Activated CD4-positive, alpha-beta memory T cell treated with anti-CD3 and anti-CD28 coated beads, Interleukin-2, amount 10 ng/mL, durations not matched to agents 7 days and 5 days (primary cell): Measurements from ENCODE around the gene CD6. TPM values are rescaled to one million over a fixed set of nuclear protein-coding genes. Genes with fewer than 3 reads are reported as not detected.
A peak's percentile ranks its signal among the peaks of the same experiment; 100 is the strongest.
"Not testable (repeated sequence)": the region's sequence is repeated elsewhere in the genome, so short reads cannot be mapped to it uniquely, and the experiment has no call there.

Experiments used
- CTCF ChIA-PET: fragments of 350-600 bp; sonication (Branson Sonifier 250); formaldehyde crosslinking; loops from one replicate; lab custom pipeline; 2021; ENCODE audit warnings: antibody characterized with exemption, inconsistent platforms; lab: Charles Lee
- POLR2A ChIA-PET: fragments of 350-600 bp; sonication (Branson Sonifier 250); formaldehyde crosslinking; loops from one replicate; lab custom pipeline; 2021; ENCODE audit warnings: antibody characterized with exemption; lab: Charles Lee
- DNase-seq: peaks from one replicate; pipeline ENCODE4 v3.0.0-alpha.2; 2020
- H3K27ac Mint-ChIP-seq: one replicate; pipeline ENCODE4 v1.8.0; 2021; ENCODE audit warnings: mild to moderate bottlenecking, mixed read lengths
- H3K27me3 Mint-ChIP-seq: one replicate; pipeline ENCODE4 v1.8.0; 2021; ENCODE audit warnings: mixed read lengths
- H3K36me3 Mint-ChIP-seq: one replicate; pipeline ENCODE4 v1.8.0; 2021; ENCODE audit warnings: low read depth, mixed read lengths
- H3K4me1 Mint-ChIP-seq: one replicate; pipeline ENCODE4 v1.8.0; 2021; ENCODE audit warnings: mixed read lengths
- H3K4me3 Mint-ChIP-seq: one replicate; pipeline ENCODE4 v1.8.0; 2021; ENCODE audit warnings: mild to moderate bottlenecking, mixed read lengths
- H3K9me3 Mint-ChIP-seq: one replicate; pipeline ENCODE4 v1.8.0; 2021; ENCODE audit warnings: mixed read lengths
- total RNA-seq, 2 experiments: library from RNA; stranded (reverse); gene quantifications; one replicate each; pipeline ENCODE4 v1.2.3, GENCODE V29; 2021

The CD6 gene
- total RNA-seq, 2 experiments from 2014 or later = 293 to 299 TPM

DNA sequence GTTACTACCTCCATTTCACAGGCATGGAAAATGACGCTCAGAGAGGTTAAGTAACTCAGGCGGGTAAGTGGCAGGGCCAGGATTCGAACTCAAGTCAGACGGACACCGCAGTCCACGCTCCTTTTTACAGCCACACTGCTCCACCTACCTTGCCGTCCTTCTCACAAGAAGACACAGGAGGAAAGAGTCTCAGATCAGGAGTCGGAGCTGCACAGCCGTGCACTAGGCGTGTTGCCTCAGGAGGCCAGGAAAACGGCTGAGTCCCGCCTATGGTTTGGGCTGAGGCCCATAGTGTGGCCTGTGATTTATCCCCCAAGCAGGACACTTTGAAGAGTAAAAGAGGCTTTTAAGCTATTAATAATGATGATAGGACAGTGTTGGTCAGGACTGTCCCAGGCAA lies 86.1 kb downstream of the CD6 start:
- peak; percentile 11 for DNase-seq
- no peaks in the 10 kb centered on the region for H3K9me3 Mint-ChIP-seq
- H3K4me3 Mint-ChIP-seq = no peak overlapping the region
- peak overlapping the region; percentile 26 for H3K27ac Mint-ChIP-seq
- POLR2A ChIA-PET = interaction anchor here (1.1 to 8.9 kb wide), 6 partner anchors 8 to 54 kb away, joined by 3 to 139 read pairs (median 6); no protein-coding TSS in a partner anchor
- H3K4me1 Mint-ChIP-seq = peaks cover 91% of the 10 kb centered on the region
- CTCF ChIA-PET = interaction anchor here (0.5 to 6.6 kb wide), 2 partner anchors 14 to 1244 kb away, joined by 4 to 35 read pairs; no protein-coding TSS in a partner anchor
- peaks cover 53% of the 10 kb centered on the region for H3K36me3 Mint-ChIP-seq
- no peaks in the 10 kb centered on the region for H3K27me3 Mint-ChIP-seq

DNA sequence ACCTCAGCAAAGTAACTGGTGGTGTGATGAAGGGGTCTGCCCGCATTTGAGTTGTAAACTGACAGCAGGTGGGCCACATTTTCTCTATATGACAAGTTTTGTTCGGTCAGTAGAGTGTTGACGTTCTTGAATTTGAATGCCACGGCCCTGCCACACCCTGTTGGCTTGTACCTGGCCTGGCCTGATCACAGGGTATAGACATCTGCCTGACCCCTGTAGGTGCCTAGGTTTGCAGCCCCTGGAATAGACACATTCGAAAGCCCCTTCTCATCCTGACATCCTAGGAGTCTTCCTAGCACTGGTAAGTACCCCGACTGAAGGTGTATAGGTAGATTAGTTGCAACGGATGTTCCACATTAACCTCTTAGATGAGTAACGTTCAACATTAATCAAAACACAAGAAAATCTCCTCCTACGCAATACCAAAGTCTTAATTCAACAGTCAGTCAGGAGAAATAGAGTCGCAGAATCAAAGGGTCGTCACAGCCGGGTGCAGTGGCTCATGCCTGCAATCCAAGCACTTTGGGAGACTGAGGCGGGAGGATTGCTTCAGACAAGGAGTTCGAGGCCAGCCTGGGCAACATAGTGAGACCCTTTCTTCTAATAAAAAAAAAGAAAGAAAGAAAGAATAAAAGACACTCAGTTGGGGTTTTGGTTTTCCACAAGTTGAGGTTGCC lies 87.2 kb downstream of the CD6 start:
- Mint-ChIP-seq H3K27ac (peak overlapping the region; percentile 83), H3K9me3 (no peaks in the 10 kb centered on the region), H3K4me3 (peak overlapping the region; percentile 47), H3K4me1 (peaks cover 91% of the 10 kb centered on the region), H3K27me3 (no peaks in the 10 kb centered on the region), H3K36me3 (peaks cover 53% of the 10 kb centered on the region)
- DNase-seq = peak; percentile 14
- ChIA-PET CTCF (no interaction called here), POLR2A (interaction anchor here (4.0 to 9.3 kb wide), 3 partner anchors 16 to 53 kb away, joined by 27 to 228 read pairs (median 87); no protein-coding TSS in a partner anchor)

DNA sequence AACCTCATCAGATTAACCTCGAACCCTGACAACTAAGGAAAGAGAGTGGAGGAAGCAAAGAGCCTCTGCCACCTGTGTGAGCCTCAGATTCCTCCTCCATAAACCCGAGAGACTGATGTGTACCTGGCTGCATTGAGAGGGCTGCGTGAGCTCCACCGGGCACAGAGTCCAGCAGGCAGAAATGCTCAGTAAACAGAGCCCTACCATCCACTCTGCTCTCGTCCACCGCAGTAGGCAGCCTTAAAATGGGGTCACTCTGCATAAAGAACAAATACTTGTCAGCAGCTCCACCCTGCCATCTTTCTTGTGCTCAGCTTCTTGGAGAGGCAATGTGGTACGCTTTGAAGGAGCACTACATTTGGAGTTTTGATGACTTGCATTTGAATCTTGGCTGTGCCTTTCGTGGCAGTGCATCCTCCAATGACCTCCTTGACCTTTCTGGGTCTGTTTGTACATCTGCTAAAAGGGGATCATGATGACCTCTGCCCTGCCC lies 87.8 kb downstream of the CD6 start:
- POLR2A ChIA-PET = interaction anchor here (0.9 to 9.3 kb wide), 5 partner anchors 13 to 52 kb away, joined by 3 to 228 read pairs (median 33); no protein-coding TSS in a partner anchor
- H3K27me3 Mint-ChIP-seq = no peaks in the 10 kb centered on the region
- H3K4me1 Mint-ChIP-seq = peaks cover 88% of the 10 kb centered on the region
- CTCF ChIA-PET = interaction anchor here (2.5 kb wide), 1 partner anchor 18 kb away, joined by 16 read pairs; no protein-coding TSS in a partner anchor
- peak; percentile 13 for DNase-seq
- no peaks in the 10 kb centered on the region for H3K9me3 Mint-ChIP-seq
- peaks cover 48% of the 10 kb centered on the region for H3K36me3 Mint-ChIP-seq
- peak overlapping the region; percentile 2 for H3K4me3 Mint-ChIP-seq
- H3K27ac Mint-ChIP-seq = peak overlapping the region; percentile 83

GRCh38 chr11:61061081-61061826 lies 89.8 kb downstream of the CD6 start:
- Mint-ChIP-seq H3K27me3 (no peaks in the 10 kb centered on the region), H3K9me3 (no peaks in the 10 kb centered on the region), H3K27ac (peak overlapping the region; percentile 96), H3K4me1 (peaks cover 87% of the 10 kb centered on the region), H3K4me3 (peak overlapping the region; percentile 65), H3K36me3 (peaks cover 62% of the 10 kb centered on the region)
- ChIA-PET CTCF (interaction anchor here (0.6 to 2.5 kb wide), 12 partner anchors 10 to 126 kb away, joined by 3 to 16 read pairs (median 6); no protein-coding TSS in a partner anchor), POLR2A (interaction anchor here (0.6 to 9.3 kb wide), 24 partner anchors 8 to 156 kb away, joined by 3 to 228 read pairs (median 6); partner anchors contain the start of genes CD6 and TMEM109)
- DNase-seq = peak; percentile 87

DNA sequence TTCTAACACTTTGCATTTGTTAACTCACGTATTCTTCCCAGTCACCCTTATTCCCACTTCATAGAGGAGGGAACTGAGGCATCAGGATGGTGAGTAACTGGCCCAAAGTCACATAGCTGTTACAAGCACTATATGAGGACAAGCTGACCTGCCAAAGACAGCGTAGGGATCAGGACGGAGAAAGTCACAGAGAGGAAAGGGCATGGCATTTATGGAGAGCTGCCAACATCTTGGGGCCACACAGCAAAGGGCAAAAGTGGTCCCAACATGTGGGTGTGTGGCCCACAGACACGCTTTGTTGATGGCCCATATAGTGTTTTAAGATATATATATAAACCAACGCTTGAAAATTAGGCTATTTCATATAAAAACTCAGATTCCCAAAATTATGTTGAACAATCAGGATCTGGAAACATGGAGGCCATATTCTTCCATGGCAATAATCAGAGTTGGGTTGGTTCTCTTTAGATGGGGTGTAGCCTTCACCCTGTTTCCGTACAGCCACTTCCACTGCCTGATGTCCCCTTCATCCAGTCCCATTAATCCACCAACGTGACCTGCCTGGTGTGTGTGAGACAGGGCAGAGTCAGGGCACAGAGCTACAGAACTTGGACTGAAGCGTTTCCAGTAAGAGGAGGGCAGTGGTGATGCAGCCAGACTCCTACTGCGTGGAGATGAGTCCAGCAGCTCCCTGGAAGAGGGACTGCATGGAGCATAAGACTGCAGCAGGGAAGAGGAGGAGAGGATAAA lies 90.9 kb downstream of the CD6 start:
- Mint-ChIP-seq H3K9me3 (no peaks in the 10 kb centered on the region), H3K27me3 (no peaks in the 10 kb centered on the region), H3K4me3 (no peak overlapping the region), H3K27ac (peak overlapping the region; percentile 96), H3K36me3 (peaks cover 63% of the 10 kb centered on the region), H3K4me1 (peaks cover 86% of the 10 kb centered on the region)
- ChIA-PET POLR2A (interaction anchor here (0.6 to 9.3 kb wide), 11 partner anchors 13 to 49 kb away, joined by 3 to 228 read pairs (median 15); no protein-coding TSS in a partner anchor), CTCF (interaction anchor here (1.6 to 2.5 kb wide), 4 partner anchors 9 to 21 kb away, joined by 4 to 16 read pairs (median 12); no protein-coding TSS in a partner anchor)
- DNase-seq = peak; percentile 16

DNA sequence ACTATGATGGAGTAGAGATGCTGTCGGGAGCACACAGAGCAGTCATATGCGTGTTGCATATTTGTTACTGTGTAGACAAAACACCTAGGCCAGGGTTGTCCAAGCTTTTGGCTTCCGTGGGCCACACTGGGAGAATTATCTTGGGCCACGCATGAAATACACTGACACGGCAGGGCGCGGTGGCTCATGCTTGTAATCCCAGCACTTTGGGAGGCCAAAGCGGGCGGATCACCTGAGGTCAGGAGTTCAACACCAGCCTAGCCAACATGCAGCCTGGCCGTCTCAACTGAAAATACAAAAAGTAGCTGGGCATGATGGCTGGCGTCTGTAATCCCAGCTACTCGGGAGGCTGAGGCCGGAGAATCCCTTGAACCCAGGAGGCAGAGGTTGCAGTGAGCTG lies 93.8 kb downstream of the CD6 start:
- not testable (repeated sequence) for H3K27me3 Mint-ChIP-seq, H3K4me3 Mint-ChIP-seq, H3K9me3 Mint-ChIP-seq
- H3K4me1 Mint-ChIP-seq = peaks cover 89% of the 10 kb centered on the region
- H3K36me3 Mint-ChIP-seq = peaks cover 54% of the 10 kb centered on the region
- ChIA-PET POLR2A (interaction anchor here (0.8 to 9.3 kb wide), 19 partner anchors 9 to 94 kb away, joined by 3 to 228 read pairs (median 5); partner anchors contain the start of genes CD5 and CD6), CTCF (interaction anchor here (0.6 to 2.2 kb wide), 10 partner anchors 9 to 152 kb away, joined by 3 to 8 read pairs (median 4); partner anchors contain the start of gene TMEM109)
- DNase-seq = peak; percentile 15
- peak overlapping the region; percentile 86 for H3K27ac Mint-ChIP-seq

DNA sequence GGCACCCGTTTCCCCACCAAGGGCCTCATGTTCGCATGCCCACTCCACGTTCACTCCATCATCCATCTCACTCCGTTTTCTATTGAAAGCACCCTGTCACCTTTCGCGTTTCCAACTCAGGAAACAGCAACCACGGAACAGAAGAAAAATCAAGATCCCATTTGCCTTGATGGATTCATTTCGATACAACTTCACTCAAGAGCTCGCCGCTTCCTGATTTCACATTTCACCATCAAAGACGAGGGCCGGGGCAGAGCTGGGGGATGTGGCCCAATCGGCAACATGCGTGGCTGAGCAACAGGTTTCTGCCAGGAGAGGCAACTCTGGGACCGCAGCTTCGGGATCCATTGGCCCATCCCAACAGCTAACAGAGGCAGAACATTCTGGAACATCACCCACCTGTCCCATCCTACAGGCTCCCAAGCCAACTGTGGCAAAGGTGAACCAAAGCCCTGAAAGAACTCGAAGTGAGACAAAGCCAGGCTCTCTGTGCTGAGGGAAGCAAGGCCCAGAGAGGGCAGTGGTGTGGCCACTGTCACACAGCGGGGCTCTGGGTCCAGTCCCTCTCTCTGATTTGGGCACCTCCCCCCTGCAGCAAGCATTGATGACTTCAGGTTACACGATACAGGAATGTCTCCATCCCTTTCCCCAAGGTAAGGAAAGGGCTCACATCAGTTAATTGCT lies 94.6 kb downstream of the CD6 start:
- POLR2A ChIA-PET = interaction anchor here (0.8 to 9.3 kb wide), 22 partner anchors 9 to 95 kb away, joined by 3 to 228 read pairs (median 4); partner anchors contain the start of genes CD5 and CD6
- H3K27ac Mint-ChIP-seq = peak overlapping the region; percentile 86
- peaks cover 90% of the 10 kb centered on the region for H3K4me1 Mint-ChIP-seq

DNA sequence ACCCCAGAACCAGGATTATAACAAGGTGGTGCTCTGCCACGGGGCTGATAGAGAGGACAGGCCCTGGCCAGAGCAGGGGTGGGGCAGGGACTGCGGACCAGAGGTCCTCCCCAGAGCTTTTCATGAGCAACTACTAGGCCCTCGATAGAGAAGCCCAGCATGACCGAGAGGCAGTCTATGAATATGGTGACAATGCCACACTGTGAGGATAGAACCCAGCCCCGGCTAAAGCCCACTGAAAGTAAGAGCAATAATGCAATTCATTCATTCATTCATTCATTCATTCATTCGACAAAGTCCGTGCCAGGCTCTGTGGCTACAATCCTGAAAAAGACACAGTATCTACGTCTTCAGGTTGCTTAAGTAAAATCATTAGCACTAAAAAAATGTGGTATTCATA lies 95.2 kb downstream of the CD6 start:
- no peak overlapping the region for H3K4me3 Mint-ChIP-seq
- H3K9me3 Mint-ChIP-seq = no peaks in the 10 kb centered on the region
- DNase-seq = no peak
- peaks cover 90% of the 10 kb centered on the region for H3K4me1 Mint-ChIP-seq
- POLR2A ChIA-PET = interaction anchor here (0.8 to 9.3 kb wide), 18 partner anchors 10 to 92 kb away, joined by 3 to 228 read pairs (median 6); no protein-coding TSS in a partner anchor
- H3K36me3 Mint-ChIP-seq = peaks cover 52% of the 10 kb centered on the region
- H3K27ac Mint-ChIP-seq = peak overlapping the region; percentile 86
- CTCF ChIA-PET = interaction anchor here (0.9 to 2.2 kb wide), 6 partner anchors 10 to 153 kb away, joined by 3 to 8 read pairs (median 4); partner anchors contain the start of gene TMEM109
- H3K27me3 Mint-ChIP-seq = no peaks in the 10 kb centered on the region

More for the DNA sequence above, 94.6 kb downstream of the CD6 start:
- Mint-ChIP-seq H3K27me3 (no peaks in the 10 kb centered on the region), H3K4me3 (peak overlapping the region; percentile 62), H3K36me3 (peaks cover 48% of the 10 kb centered on the region), H3K9me3 (no peaks in the 10 kb centered on the region)
- DNase-seq = peak; percentile 62
- CTCF ChIA-PET = interaction anchor here (0.6 to 2.2 kb wide), 10 partner anchors 11 to 152 kb away, joined by 3 to 8 read pairs (median 4); partner anchors contain the start of gene TMEM109

- Mint-ChIP-seq H3K9me3 (no peaks in the 10 kb centered on the region), H3K4me1 (peaks cover 91% of the 10 kb centered on the region), H3K27ac (peak overlapping the region; percentile 29), H3K27me3 (no peaks in the 10 kb centered on the region), H3K4me3 (no peak overlapping the region), H3K36me3 (peaks cover 54% of the 10 kb centered on the region)
- peak; percentile 14 for DNase-seq
- CTCF ChIA-PET = interaction anchor here (0.7 to 1.2 kb wide), 4 partner anchors 12 to 152 kb away, joined by 3 to 4 read pairs (median 3); no protein-coding TSS in a partner anchor
- POLR2A ChIA-PET = interaction anchor here (0.7 to 9.3 kb wide), 6 partner anchors 9 to 47 kb away, joined by 3 to 228 read pairs (median 4); no protein-coding TSS in a partner anchor
Observed at GRCh38 chr11:61067782-61068446, 96.4 kb downstream of the CD6 start.

DNA sequence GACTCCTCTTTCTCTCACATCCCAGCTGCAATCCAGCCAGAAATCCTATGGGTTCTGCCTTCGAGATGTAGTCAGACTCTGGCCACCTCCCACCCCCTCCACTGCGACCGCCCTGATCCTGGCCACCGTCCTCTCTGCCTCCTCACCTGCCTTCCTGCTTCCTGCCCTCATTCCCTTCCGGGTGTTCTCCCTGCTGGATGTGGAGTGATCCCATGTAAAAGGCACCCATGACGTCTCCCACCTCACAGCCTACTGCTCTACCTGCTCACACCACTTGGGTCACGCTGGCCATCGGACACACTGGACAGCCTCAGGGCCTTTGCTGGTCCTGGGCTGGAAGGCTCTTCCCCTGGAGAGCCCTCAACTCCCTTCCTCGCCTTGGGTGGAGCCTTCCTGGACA lies 97.1 kb downstream of the CD6 start:
- Mint-ChIP-seq H3K9me3 (no peaks in the 10 kb centered on the region), H3K27me3 (no peaks in the 10 kb centered on the region), H3K36me3 (peaks cover 51% of the 10 kb centered on the region), H3K4me3 (no peak overlapping the region), H3K4me1 (peaks cover 89% of the 10 kb centered on the region), H3K27ac (peak overlapping the region; percentile 19)
- CTCF ChIA-PET = no interaction called here
- POLR2A ChIA-PET = interaction anchor here (5.9 kb wide), 1 partner anchor 12 kb away, joined by 61 read pairs; no protein-coding TSS in a partner anchor
- DNase-seq = peak; percentile 11
